A673 (cell line): ENCODE measurements around the gene ENO1.

ENCODE experiments used
- EZH2 ChIP-seq: fragments of 200-600 bp; sonication (generic); IDR thresholded peaks from 2 replicates; pipeline ENCODE4 v1.6.1; 2017; ENCODE audit warnings: borderline replicate concordance, low read depth, mild to moderate bottlenecking, mixed read lengths, antibody characterized with exemption, low read length; ENCODE audit not compliant: poor library complexity, severe bottlenecking
- TF ChIP-seq, protein P1 (sequence below): fragments of 300-800, 200-600 bp; sonication (generic); conservative IDR thresholded peaks from 2 replicates; pipeline ENCODE4 v1.5.1; 2017; ENCODE audit warnings: low read depth, mild to moderate bottlenecking, antibody characterized with exemption, low read length, moderate library complexity, mixed read lengths

GRCh38 chr1:8891401-8891800, 12.9 kb upstream of the ENO1 start:
- TF ChIP-seq, protein P1, sequence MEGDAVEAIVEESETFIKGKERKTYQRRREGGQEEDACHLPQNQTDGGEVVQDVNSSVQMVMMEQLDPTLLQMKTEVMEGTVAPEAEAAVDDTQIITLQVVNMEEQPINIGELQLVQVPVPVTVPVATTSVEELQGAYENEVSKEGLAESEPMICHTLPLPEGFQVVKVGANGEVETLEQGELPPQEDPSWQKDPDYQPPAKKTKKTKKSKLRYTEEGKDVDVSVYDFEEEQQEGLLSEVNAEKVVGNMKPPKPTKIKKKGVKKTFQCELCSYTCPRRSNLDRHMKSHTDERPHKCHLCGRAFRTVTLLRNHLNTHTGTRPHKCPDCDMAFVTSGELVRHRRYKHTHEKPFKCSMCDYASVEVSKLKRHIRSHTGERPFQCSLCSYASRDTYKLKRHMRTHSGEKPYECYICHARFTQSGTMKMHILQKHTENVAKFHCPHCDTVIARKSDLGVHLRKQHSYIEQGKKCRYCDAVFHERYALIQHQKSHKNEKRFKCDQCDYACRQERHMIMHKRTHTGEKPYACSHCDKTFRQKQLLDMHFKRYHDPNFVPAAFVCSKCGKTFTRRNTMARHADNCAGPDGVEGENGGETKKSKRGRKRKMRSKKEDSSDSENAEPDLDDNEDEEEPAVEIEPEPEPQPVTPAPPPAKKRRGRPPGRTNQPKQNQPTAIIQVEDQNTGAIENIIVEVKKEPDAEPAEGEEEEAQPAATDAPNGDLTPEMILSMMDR = no peak
- no peak for TF ChIP-seq EZH2
